ENCODE results near the gene SLN. TPM values are rescaled to one million over a fixed set of nuclear protein-coding genes. Genes with fewer than 3 reads are reported as not detected.

SLN gene
- total and polyA plus RNA-seq, 7 donors: 475 to 8,637 (median 2,561) TPM

DNA sequence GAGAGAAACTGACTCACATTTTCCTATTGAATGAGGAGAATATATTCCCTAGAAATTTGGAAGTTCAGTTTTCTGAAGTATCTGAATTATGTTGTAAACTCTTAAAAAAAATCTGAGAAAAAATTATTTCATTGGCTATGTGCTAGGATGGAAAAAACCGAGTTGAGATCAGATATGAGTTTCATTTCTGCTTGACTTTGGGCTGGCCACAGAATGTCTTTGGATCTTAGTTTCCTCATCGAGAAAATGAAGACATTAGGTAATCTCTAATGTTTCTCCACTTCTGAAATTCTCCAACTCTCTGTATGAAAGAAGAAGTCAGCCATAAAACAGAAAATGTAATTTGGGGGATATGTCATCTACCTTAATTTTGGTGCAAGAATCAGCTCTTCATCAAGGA lies 28.8 kb downstream of the SLN start:
- no peaks in the 10 kb centered on the region for H3K9me3 ChIP-seq
- intact Hi-C loops (cut with DNase I): no loop called here
- H3K27me3 ChIP-seq (ENCODE audit: insufficient read depth in 3 of 3, low read length in 2 of 3): no peaks in the 10 kb centered on the region
- no peaks in the 10 kb centered on the region for H3K36me3 ChIP-seq (ENCODE audit: insufficient read depth in 1 of 2, low read depth in 1 of 2)
- H3K27ac ChIP-seq: no peak overlapping the region
- DNase-seq: no peak
- TF ChIP-seq CTCF (IDR thresholded peaks at IDR 0.05): no peak
- 72 to 86% (median 76%) methylated on average over 2 of the region's 2 CpGs for WGBS, 3 donors
- H3K4me3 ChIP-seq: no peak overlapping the region
- no peaks in the 10 kb centered on the region for H3K4me1 ChIP-seq
- no peak for ATAC-seq

DNA sequence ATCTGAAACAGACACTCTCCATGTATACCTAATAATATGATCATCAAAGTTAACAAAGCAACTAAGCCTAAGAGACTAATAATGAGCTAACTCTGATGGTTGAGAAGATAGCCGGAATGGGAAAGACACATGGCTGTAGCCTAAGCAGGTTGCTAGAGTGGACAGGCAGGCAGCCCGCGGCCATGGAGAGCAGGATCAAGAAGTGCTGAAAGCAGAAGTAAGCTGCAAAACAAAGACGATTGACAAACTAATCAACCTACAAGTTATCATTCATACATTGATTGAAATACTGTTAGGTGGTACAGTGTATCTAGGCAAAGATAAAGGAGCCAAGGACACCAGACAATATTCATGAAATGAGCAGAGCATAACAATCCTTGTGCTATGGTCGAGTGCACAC lies 29.3 kb downstream of the SLN start:
- 85 to 87% (median 86%) methylated on average over 5 of the region's 5 CpGs for WGBS, 3 donors
- Histone ChIP-seq H3K27ac (no peak overlapping the region), H3K4me3 (no peak overlapping the region), H3K27me3 (ENCODE audit: insufficient read depth in 3 of 3, low read length in 2 of 3) (no peaks in the 10 kb centered on the region), H3K9me3 (no peaks in the 10 kb centered on the region), H3K36me3 (ENCODE audit: insufficient read depth in 1 of 2, low read depth in 1 of 2) (no peaks in the 10 kb centered on the region), H3K4me1 (no peaks in the 10 kb centered on the region)
- ATAC-seq: no peak
- DNase-seq: no peak
- intact Hi-C loops (cut with DNase I): no loop called here
- no peak for TF ChIP-seq CTCF (IDR thresholded peaks at IDR 0.05)

GRCh38 chr11:107682171-107682570 lies 29.7 kb downstream of the SLN start:
- Histone ChIP-seq H3K27ac (no peak overlapping the region), H3K36me3 (ENCODE audit: insufficient read depth in 1 of 2, low read depth in 1 of 2) (no peaks in the 10 kb centered on the region), H3K27me3 (ENCODE audit: insufficient read depth in 3 of 3, low read length in 2 of 3) (no peaks in the 10 kb centered on the region), H3K4me1 (no peaks in the 10 kb centered on the region), H3K4me3 (no peak overlapping the region), H3K9me3 (no peaks in the 10 kb centered on the region)
- DNase-seq (no peak), ATAC-seq (no peak)
- intact Hi-C loops (cut with DNase I): no loop called here
- 76 to 80% (median 77%) methylated on average over 4 of the region's 4 CpGs for WGBS, 3 donors
- no peak for TF ChIP-seq CTCF (IDR thresholded peaks at IDR 0.05)

DNA sequence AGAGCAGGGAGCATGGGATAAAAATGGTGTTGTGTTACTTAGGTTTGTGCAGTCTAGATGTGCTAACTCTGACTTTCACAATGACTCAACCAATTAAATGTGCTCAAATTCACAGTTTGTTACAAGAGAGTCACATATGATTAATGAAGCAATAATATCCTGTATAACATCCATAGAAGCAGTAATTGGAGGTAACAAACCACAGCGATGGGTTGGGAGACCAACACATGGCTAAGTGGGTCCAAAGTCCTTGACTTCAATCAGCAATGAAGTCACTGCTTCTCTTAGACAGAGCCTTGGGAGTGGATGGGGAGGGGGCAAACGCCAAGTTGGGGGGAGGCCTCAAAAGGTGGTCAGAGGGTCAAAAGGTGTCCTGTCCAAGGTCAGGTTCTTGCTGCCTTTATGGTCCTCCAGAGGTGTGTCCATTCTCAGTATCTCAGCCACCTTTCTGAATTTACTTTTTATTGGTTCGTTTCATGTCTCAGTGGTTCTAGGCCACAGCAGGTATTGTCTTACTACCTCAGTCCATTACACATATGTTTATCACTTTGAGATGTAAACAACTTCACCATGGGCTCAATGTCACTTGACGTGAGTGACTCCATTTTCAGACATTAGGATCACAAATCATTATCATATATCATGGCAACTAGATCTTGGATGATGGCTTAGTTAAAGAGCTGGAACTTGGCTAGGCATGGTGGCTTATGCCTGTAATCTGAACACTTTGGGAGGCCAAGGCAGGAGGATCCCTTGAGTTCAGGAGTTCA lies 32.4 kb downstream of the SLN start:
- 82 to 92% (median 85%) methylated on average over 4 of the region's 4 CpGs for WGBS, 3 donors
- TF ChIP-seq CTCF (IDR thresholded peaks at IDR 0.05): no peak
- intact Hi-C loops (cut with DNase I): loop anchor here in 1 of 2 donors (5.0 kb wide), 1 partner anchor 47 kb away; no protein-coding TSS in a partner anchor
- Histone ChIP-seq H3K4me1 (no peaks in the 10 kb centered on the region), H3K9me3 (no peaks in the 10 kb centered on the region), H3K27ac (no peak overlapping the region), H3K4me3 (no peak overlapping the region), H3K36me3 (ENCODE audit: insufficient read depth in 1 of 2, low read depth in 1 of 2) (no peaks in the 10 kb centered on the region), H3K27me3 (ENCODE audit: insufficient read depth in 3 of 3, low read length in 2 of 3) (no peaks in the 10 kb centered on the region)
- no peak for DNase-seq
- ATAC-seq: no peak

DNA sequence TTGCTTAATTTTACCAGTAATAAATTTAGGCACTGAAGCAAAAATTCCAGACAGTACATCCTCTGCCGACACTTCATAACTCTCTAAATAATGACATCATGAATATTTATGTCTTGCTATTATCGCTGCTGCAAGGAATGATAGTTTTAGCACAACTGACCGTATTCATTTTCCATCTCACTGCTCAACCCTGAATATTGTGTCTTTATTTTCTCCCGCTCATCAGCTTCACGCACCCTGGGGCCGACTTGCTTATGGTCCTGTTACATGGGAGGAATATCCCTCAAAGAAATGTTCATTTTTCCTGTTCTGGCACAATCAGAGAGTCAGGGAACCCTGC lies 33.3 kb downstream of the SLN start:
- no peak overlapping the region for H3K27ac ChIP-seq
- no peak overlapping the region for H3K4me3 ChIP-seq
- H3K9me3 ChIP-seq: no peaks in the 10 kb centered on the region
- 73 to 84% (median 79%) methylated on average over 6 of the region's 6 CpGs for WGBS, 3 donors
- H3K4me1 ChIP-seq: no peaks in the 10 kb centered on the region
- H3K36me3 ChIP-seq (ENCODE audit: insufficient read depth in 1 of 2, low read depth in 1 of 2): no peaks in the 10 kb centered on the region
- TF ChIP-seq CTCF (IDR thresholded peaks at IDR 0.05): no peak
- intact Hi-C loops (cut with DNase I): loop anchor here in 1 of 2 donors (5.0 kb wide), 1 partner anchor 46 kb away; no protein-coding TSS in a partner anchor
- no peak for ATAC-seq
- H3K27me3 ChIP-seq (ENCODE audit: insufficient read depth in 3 of 3, low read length in 2 of 3): no peaks in the 10 kb centered on the region
- no peak for DNase-seq
